Calu3 (cell line): ENCODE data around the gene APBA2. TPM values are rescaled to one million over a fixed set of nuclear protein-coding genes. Genes with fewer than 3 reads are reported as not detected.
"Not testable (repeated sequence)": the region's sequence is repeated elsewhere in the genome, so short reads cannot be mapped to it uniquely, and the experiment has no call there.

Experiments used
- BruUV-seq: library from RNA; stranded (reverse); fragments of 400-500 nt; replicated peaks from 2 replicates; lab custom pipeline; 2021; lab: Mats Ljungman, UMichigan
- CTCF ChIA-PET: fragments of 300-600 bp; sonication (Branson Sonifier 250); formaldehyde crosslinking; loops from one replicate; lab custom pipeline; 2022; ENCODE audit warnings: antibody characterized with exemption; lab: Charles Lee
- DNase-seq: peaks from one replicate; pipeline ENCODE4 v3.0.0; 2022
- H3K27ac Mint-ChIP-seq: one replicate; pipeline ENCODE4 v1.8.0; 2022; ENCODE audit warnings: mixed read lengths; ENCODE audit not compliant: unreplicated experiment
- H3K27me3 Mint-ChIP-seq: one replicate; pipeline ENCODE4 v1.8.0; 2022; ENCODE audit warnings: mixed read lengths; ENCODE audit not compliant: unreplicated experiment
- H3K36me3 Mint-ChIP-seq: one replicate; pipeline ENCODE4 v1.8.0; 2022; ENCODE audit warnings: mild to moderate bottlenecking, moderate library complexity, mixed read lengths; ENCODE audit not compliant: insufficient read depth, unreplicated experiment
- H3K4me1 Mint-ChIP-seq: one replicate; pipeline ENCODE4 v1.8.0; 2022; ENCODE audit warnings: mild to moderate bottlenecking, low read depth, mixed read lengths; ENCODE audit not compliant: unreplicated experiment
- H3K4me3 Mint-ChIP-seq: one replicate; pipeline ENCODE4 v1.8.0; 2022; ENCODE audit warnings: mild to moderate bottlenecking, low read depth, moderate library complexity, mixed read lengths; ENCODE audit not compliant: unreplicated experiment
- H3K9me3 Mint-ChIP-seq: one replicate; pipeline ENCODE4 v1.8.0; 2022; ENCODE audit warnings: low read depth, mixed read lengths; ENCODE audit not compliant: unreplicated experiment
- intact Hi-C: fragments of 100-400 bp; cut with micrococcal nuclease; formaldehyde crosslinking; loops from one replicate; pipeline ENCODE4 v1.10.0; 2022; ENCODE audit not compliant: unreplicated experiment
- total RNA-seq: library from RNA; stranded (reverse); gene quantifications from 2 replicates; pipeline ENCODE4 v1.2.3, GENCODE V29; 2022
- TF ChIP-seq, protein P1 (sequence below): fragments of 200-600 bp; IDR thresholded peaks from one replicate; pipeline ENCODE4 v1.8.0; 2022; ENCODE audit warnings: antibody characterized with exemption; ENCODE audit not compliant: unreplicated experiment

APBA2 gene
- total RNA-seq, 1 experiment from 2014 or later: not detected

- BruUV-seq: no TSS peak
- TF ChIP-seq, protein P1, sequence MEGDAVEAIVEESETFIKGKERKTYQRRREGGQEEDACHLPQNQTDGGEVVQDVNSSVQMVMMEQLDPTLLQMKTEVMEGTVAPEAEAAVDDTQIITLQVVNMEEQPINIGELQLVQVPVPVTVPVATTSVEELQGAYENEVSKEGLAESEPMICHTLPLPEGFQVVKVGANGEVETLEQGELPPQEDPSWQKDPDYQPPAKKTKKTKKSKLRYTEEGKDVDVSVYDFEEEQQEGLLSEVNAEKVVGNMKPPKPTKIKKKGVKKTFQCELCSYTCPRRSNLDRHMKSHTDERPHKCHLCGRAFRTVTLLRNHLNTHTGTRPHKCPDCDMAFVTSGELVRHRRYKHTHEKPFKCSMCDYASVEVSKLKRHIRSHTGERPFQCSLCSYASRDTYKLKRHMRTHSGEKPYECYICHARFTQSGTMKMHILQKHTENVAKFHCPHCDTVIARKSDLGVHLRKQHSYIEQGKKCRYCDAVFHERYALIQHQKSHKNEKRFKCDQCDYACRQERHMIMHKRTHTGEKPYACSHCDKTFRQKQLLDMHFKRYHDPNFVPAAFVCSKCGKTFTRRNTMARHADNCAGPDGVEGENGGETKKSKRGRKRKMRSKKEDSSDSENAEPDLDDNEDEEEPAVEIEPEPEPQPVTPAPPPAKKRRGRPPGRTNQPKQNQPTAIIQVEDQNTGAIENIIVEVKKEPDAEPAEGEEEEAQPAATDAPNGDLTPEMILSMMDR: no peak
- intact Hi-C loops: no loop called here
- CTCF ChIA-PET: no interaction called here
- no peaks in the 10 kb centered on the region for H3K4me1 Mint-ChIP-seq
- H3K27ac Mint-ChIP-seq: no peak overlapping the region
- no peak overlapping the region for H3K4me3 Mint-ChIP-seq
- H3K27me3 Mint-ChIP-seq: no peaks in the 10 kb centered on the region
- peaks cover 2% of the 10 kb centered on the region for H3K9me3 Mint-ChIP-seq
- DNase-seq: no peak
- no peaks in the 10 kb centered on the region for H3K36me3 Mint-ChIP-seq
Measured at GRCh38 chr15:29018995-29019976, 133.5 kb downstream of the APBA2 start.

DNA sequence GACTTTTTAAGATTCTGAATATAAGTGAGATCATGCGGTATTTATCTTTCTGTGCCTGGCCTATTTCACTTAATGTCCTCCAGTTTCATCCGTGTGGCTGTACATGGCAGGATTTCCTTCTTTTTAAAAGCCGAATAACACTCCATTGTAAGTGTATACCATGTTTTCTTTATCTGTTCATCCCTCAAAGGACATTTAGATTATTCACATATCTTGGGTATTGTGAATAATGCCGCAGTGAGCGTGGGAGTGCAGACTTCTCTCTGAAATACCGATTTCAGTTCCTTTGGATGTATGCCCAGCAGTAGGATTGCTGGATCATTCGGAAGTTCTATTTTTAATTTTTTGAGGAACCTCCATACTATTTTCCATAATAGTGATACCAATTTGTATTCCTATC is 136.1 kb downstream of the APBA2 start:
- H3K36me3 Mint-ChIP-seq: no peaks in the 10 kb centered on the region

DNA sequence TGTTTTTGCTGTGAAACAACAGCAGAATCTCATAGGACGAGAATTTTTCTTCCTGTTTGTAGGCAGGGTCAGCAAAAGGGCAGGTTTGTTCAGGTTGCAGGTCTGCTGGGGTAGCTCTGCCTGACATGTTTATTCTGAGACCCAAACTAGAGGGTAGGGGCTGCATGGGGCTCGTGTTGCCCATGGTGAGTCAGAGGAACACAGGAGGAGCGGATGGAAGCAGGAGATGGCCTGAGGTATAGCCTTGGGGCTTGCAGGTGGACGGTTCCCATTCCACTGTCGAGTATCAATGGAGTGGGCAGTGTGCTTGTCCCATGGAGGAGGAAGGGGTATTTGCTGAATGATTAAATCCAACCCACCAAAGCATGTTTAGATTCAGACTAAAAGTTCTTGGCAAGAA is 138.9 kb downstream of the APBA2 start:
- BruUV-seq: no TSS peak
- H3K4me3 Mint-ChIP-seq: no peak overlapping the region
- no peaks in the 10 kb centered on the region for H3K27me3 Mint-ChIP-seq
- no peaks in the 10 kb centered on the region for H3K4me1 Mint-ChIP-seq
- H3K27ac Mint-ChIP-seq: no peak overlapping the region
- CTCF ChIA-PET: no interaction called here
- DNase-seq: no peak
- intact Hi-C loops: no loop called here
- H3K36me3 Mint-ChIP-seq: no peaks in the 10 kb centered on the region
- H3K9me3 Mint-ChIP-seq: no peaks in the 10 kb centered on the region
- TF ChIP-seq, protein P1: no peak

More for the DNA sequence above, 136.1 kb downstream of the APBA2 start:
- BruUV-seq: no TSS peak
- Mint-ChIP-seq H3K4me1 (no peaks in the 10 kb centered on the region), H3K9me3 (no peaks in the 10 kb centered on the region), H3K4me3 (no peak overlapping the region), H3K27ac (no peak overlapping the region), H3K27me3 (no peaks in the 10 kb centered on the region)
- DNase-seq: no peak
- TF ChIP-seq, protein P1: no peak
- intact Hi-C loops: no loop called here
- CTCF ChIA-PET: no interaction called here

DNA sequence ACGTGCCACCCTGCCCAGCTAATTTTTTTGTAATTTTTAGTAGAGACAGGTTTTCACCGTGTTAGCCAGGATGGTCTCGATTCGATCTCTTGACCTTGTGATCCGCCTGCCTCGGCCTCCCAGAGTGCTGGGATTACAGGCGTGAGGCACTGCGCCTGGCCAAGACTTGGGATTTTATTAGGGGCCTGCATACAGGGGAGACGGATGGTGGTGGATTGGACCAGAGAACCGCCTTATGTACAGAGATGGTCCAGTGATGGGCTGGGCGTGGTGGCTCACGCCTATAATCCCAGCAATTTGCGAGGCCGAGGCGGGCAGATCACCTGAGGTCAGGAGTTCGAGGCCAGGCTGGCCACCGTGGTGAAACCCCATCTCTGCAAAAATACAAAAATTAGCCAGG is 139.6 kb downstream of the APBA2 start:
- BruUV-seq, H3K4me1 Mint-ChIP-seq, H3K9me3 Mint-ChIP-seq, H3K27ac Mint-ChIP-seq, H3K36me3 Mint-ChIP-seq, intact Hi-C loops, CTCF ChIA-PET, H3K27me3 Mint-ChIP-seq, DNase-seq, H3K4me3 Mint-ChIP-seq: not testable (repeated sequence)

DNA sequence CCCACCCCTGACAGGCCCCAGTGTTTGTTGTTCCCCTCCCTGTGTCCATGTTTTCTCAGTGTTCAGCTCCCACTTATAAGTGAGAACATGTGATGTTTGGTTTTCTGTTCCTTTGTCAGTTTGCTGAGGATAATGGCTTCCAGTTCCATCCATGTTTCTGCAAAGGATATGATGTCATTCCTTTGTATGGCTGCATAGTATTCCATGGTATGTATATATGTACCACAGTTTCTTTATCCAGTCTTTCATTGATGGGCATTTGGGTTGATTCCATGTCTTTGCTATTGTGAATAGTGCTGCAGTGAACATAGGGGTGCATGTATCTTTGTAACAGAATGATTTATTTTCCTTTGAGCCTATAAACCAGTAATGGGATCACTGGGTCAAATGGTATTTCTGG is 142.4 kb downstream of the APBA2 start:
- H3K4me1 Mint-ChIP-seq, H3K27ac Mint-ChIP-seq, H3K9me3 Mint-ChIP-seq, CTCF ChIA-PET, DNase-seq, H3K36me3 Mint-ChIP-seq, intact Hi-C loops, H3K4me3 Mint-ChIP-seq, BruUV-seq, H3K27me3 Mint-ChIP-seq: not testable (repeated sequence)
